SK-N-SH (cell line): ENCODE results near the gene LACTB.

Experiments used
- CTCF ChIP-seq: fragments of 200-600 bp; sonication (generic); IDR thresholded peaks from 2 replicates; pipeline ENCODE4 v1.6.1; 2017; ENCODE audit warnings: antibody characterized with exemption, mild to moderate bottlenecking, moderate library complexity
- FOSL2 ChIP-seq: IDR thresholded peaks from 2 replicates; pipeline ENCODE4 v1.4.0; 2012; ENCODE audit warnings: low read depth, mild to moderate bottlenecking, moderate library complexity, borderline replicate concordance
- SMC3 ChIP-seq: IDR thresholded peaks from 2 replicates; pipeline ENCODE4 v1.6.1; 2012; ENCODE audit warnings: low read depth, low read length, improper control_type of control experiment
- YY1 ChIP-seq: IDR thresholded peaks from 2 replicates; pipeline ENCODE4 v1.4.0; 2012; ENCODE audit warnings: low read depth, mild to moderate bottlenecking

GRCh38 chr15:63165166-63165859 lies 43.7 kb downstream of the LACTB start:
- TF ChIP-seq FOSL2 (no peak), CTCF (no peak), YY1 (no peak), SMC3 (no peak)
